Panc1 (cell line): Measurements from ENCODE around the gene ZNF500.

Source experiments
- POLR2AphosphoS5 ChIP-seq: IDR thresholded peaks from 2 replicates; pipeline ENCODE4 v1.6.1; 2012; ENCODE audit warnings: mild to moderate bottlenecking, low read depth, low read length, moderate library complexity
- SIN3A ChIP-seq: IDR thresholded peaks from 2 replicates; pipeline ENCODE4 v1.6.1; 2012; ENCODE audit warnings: low read depth, mild to moderate bottlenecking, low read length, moderate library complexity, borderline replicate concordance; ENCODE audit not compliant: insufficient read depth
- TCF7L2 ChIP-seq: IDR thresholded peaks from 2 replicates; pipeline ENCODE4 v1.6.1; 2011; ENCODE audit warnings: mild to moderate bottlenecking, low read depth, low read length, inconsistent platforms
- TF ChIP-seq, protein P1 (sequence below): fragments of 450-650 bp; IDR thresholded peaks from 2 replicates; pipeline ENCODE4 v1.5.1; 2017; ENCODE audit warnings: mild to moderate bottlenecking
- TF ChIP-seq, protein P2 (sequence below), 2 experiments: IDR thresholded peaks; 2 replicates each; pipeline ENCODE4 v1.6.1; 2011 to 2012; ENCODE audit warnings: low read depth in 2 of 2, control low read depth in 1 of 2, low read length in 1 of 2, mild to moderate bottlenecking in 1 of 2, moderate library complexity in 1 of 2; ENCODE audit not compliant: insufficient read depth in 1 of 2

DNA sequence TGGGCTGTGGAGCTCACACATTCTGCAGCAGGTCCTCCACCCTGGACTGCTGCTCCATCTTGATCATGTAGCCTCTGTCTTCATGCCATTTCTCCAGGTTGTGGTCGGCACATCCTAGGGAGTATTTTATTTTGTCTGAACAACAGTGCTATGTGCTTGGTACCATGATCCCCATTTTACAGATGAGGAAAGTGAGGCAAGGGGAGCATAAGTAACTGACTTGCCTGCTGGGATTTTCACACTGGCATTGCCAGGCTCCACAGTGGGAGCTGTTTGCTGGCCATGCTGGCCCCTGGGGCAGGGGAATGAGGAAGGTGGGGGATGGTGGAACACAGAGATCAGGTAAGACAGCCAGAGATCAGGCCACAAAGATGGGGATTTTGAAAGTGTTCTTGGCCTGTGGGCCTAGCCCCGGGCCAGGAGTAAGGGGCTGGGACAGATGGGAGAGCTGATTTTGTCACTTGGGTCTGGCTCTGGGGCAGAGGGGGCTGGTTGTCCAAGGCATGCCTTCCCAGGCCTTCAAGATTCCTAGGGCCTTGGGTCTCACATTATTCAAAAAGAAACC, 9.3 kb upstream of the ZNF500 start:
- TF ChIP-seq, protein P1, sequence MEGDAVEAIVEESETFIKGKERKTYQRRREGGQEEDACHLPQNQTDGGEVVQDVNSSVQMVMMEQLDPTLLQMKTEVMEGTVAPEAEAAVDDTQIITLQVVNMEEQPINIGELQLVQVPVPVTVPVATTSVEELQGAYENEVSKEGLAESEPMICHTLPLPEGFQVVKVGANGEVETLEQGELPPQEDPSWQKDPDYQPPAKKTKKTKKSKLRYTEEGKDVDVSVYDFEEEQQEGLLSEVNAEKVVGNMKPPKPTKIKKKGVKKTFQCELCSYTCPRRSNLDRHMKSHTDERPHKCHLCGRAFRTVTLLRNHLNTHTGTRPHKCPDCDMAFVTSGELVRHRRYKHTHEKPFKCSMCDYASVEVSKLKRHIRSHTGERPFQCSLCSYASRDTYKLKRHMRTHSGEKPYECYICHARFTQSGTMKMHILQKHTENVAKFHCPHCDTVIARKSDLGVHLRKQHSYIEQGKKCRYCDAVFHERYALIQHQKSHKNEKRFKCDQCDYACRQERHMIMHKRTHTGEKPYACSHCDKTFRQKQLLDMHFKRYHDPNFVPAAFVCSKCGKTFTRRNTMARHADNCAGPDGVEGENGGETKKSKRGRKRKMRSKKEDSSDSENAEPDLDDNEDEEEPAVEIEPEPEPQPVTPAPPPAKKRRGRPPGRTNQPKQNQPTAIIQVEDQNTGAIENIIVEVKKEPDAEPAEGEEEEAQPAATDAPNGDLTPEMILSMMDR: no peak
- no peak for TF ChIP-seq TCF7L2
- TF ChIP-seq POLR2AphosphoS5: no peak
- TF ChIP-seq SIN3A: no peak
- TF ChIP-seq, protein P2, sequence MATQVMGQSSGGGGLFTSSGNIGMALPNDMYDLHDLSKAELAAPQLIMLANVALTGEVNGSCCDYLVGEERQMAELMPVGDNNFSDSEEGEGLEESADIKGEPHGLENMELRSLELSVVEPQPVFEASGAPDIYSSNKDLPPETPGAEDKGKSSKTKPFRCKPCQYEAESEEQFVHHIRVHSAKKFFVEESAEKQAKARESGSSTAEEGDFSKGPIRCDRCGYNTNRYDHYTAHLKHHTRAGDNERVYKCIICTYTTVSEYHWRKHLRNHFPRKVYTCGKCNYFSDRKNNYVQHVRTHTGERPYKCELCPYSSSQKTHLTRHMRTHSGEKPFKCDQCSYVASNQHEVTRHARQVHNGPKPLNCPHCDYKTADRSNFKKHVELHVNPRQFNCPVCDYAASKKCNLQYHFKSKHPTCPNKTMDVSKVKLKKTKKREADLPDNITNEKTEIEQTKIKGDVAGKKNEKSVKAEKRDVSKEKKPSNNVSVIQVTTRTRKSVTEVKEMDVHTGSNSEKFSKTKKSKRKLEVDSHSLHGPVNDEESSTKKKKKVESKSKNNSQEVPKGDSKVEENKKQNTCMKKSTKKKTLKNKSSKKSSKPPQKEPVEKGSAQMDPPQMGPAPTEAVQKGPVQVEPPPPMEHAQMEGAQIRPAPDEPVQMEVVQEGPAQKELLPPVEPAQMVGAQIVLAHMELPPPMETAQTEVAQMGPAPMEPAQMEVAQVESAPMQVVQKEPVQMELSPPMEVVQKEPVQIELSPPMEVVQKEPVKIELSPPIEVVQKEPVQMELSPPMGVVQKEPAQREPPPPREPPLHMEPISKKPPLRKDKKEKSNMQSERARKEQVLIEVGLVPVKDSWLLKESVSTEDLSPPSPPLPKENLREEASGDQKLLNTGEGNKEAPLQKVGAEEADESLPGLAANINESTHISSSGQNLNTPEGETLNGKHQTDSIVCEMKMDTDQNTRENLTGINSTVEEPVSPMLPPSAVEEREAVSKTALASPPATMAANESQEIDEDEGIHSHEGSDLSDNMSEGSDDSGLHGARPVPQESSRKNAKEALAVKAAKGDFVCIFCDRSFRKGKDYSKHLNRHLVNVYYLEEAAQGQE (IDR thresholded peaks at IDR 0.05; ENCODE audit: insufficient read depth in 1 of 2, low read depth in 2 of 2, low read length in 1 of 2): no peak
